Measurements from ENCODE around the gene ACTL7A. TPM values are rescaled to one million over a fixed set of nuclear protein-coding genes. Genes with fewer than 3 reads are reported as not detected.

The ACTL7A gene
- polyA plus RNA-seq, 1 donor = not detected

Other genes starting within 250 kb of the ACTL7A start
- not detected for gene ACTL7B, start 6.3 kb upstream of the ACTL7A start, polyA plus RNA-seq (ENCODE audit: insufficient read length)
- 32.9 TPM for gene ELP1, start 71.9 kb downstream of the ACTL7A start, polyA plus RNA-seq (ENCODE audit: insufficient read length)
- 12.2 TPM for gene ABITRAM, start 72.1 kb downstream of the ACTL7A start, polyA plus RNA-seq (ENCODE audit: insufficient read length)
- 20.7 TPM for gene CTNNAL1, start 151.2 kb downstream of the ACTL7A start, polyA plus RNA-seq (ENCODE audit: insufficient read length)